ENCODE data around the gene POC1A. TPM values are rescaled to one million over a fixed set of nuclear protein-coding genes. Genes with fewer than 3 reads are reported as not detected.

POC1A gene
- total and polyA plus RNA-seq, 2 of the 4 experiments (the other 2 are of a cell fraction): 10.6 to 11.5 TPM

- Histone ChIP-seq H3K9me3 (ENCODE audit: control insufficient read depth, insufficient read depth, low read length) (no peaks in the 10 kb centered on the region), H2BK20ac (ENCODE audit: low read depth, low read length) (no peak overlapping the region), H3K27ac (ENCODE audit: insufficient read depth, low read length) (no peak overlapping the region), H2BK120ac (ENCODE audit: low read depth, low read length) (no peak overlapping the region), H3K14ac (replicated peaks; ENCODE audit: low read depth, low read length) (no peak overlapping the region), H3K56ac (ENCODE audit: extremely low read depth, insufficient read depth, low read length) (no peak overlapping the region), H3K23ac (ENCODE audit: low read depth, low read length) (no peak overlapping the region), H3K79me1 (ENCODE audit: low read depth in 1 of 2, low read length in 2 of 2) (no peaks in the 10 kb centered on the region), H4K91ac (ENCODE audit: insufficient read depth, low read depth, low read length) (no peak overlapping the region), H3K4me3 (ENCODE audit: insufficient read depth, low read depth, low read length) (no peak overlapping the region), H2AFZ (replicated peaks; ENCODE audit: low read length, poor library complexity) (no peak overlapping the region), H3K36me3 (ENCODE audit: control insufficient read depth, insufficient read depth, low read length) (peaks cover 4% of the 10 kb centered on the region; the same call in 1 of the 2 replicates), H3K18ac (ENCODE audit: low read depth, low read length) (no peak overlapping the region), H3K4me1 (ENCODE audit: control insufficient read depth, insufficient read depth, low read length) (peaks cover 3% of the 10 kb centered on the region; the same call in 1 of the 2 replicates), H4K20me1 (ENCODE audit: insufficient read depth, low read length) (no peaks in the 10 kb centered on the region; the same call in 1 of the 2 replicates), H3K9ac (ENCODE audit: low read depth, low read length) (no peak overlapping the region), H2BK5ac (ENCODE audit: low read depth, low read length, poor library complexity, severe bottlenecking) (no peak overlapping the region), H3K4me2 (ENCODE audit: low read depth, low read length) (no peak overlapping the region), H3K4ac (ENCODE audit: low read depth, low read length) (no peak overlapping the region), H4K8ac (ENCODE audit: low read depth in 2 of 2, low read length in 2 of 2) (no peak overlapping the region), H4K5ac (ENCODE audit: low read depth, low read length) (no peak overlapping the region), H3K9me1 (ENCODE audit: insufficient read depth, low read length) (peaks cover 3% of the 10 kb centered on the region; the same call in 1 of the 2 replicates), H2AK9ac (replicated peaks; ENCODE audit: low read depth, low read length, poor library complexity) (no peak overlapping the region), H2AK5ac (ENCODE audit: low read depth, low read length) (no peak overlapping the region), H2BK15ac (ENCODE audit: low read depth, low read length) (no peak overlapping the region), H3K27me3 (ENCODE audit: control insufficient read depth, insufficient read depth, low read length) (no peaks in the 10 kb centered on the region; the same call in 1 of the 2 replicates)
- intact Hi-C loops (cut with micrococcal nuclease) (no loop called here), in situ Hi-C loops (cut with MboI; ENCODE audit: low sequenced_read_pairs) (no loop called here), dilution Hi-C loops (cut with HindIII; ENCODE audit: low sequenced_read_pairs, unreplicated experiment) (no loop called here)
- no peak for TF ChIP-seq MAZ (IDR thresholded peaks at IDR 0.05; ENCODE audit: borderline replicate concordance, low read depth, low read length)
- no peak for DNase-seq
- no TSS peak for BruUV-seq (replicated peaks)
- ChIA-PET CTCF (no interaction called here), POLR2A (ENCODE audit: unreplicated experiment) (no interaction called here)
- whole genome bisulfite sequencing, 2 experiments (ENCODE audit: extremely low coverage in 2 of 2, insufficient read length in 1 of 2): no CpG with 5 or more reads among the region's 8 CpGs
- ATAC-seq (ENCODE audit: low read depth): no peak
Measured at GRCh38 chr3:52072471-52072870, 81.8 kb downstream of the POC1A start.

Measured in IMR-90 (cell line).